SK-N-SH treated with all-trans-retinoic acid at 6 μM for 48 hours (cell line): Measurements from ENCODE around the gene C2orf81.
"Not testable (repeated sequence)": the region's sequence is repeated elsewhere in the genome, so short reads cannot be mapped to it uniquely, and the experiment has no call there.

Experiments used
- ATAC-seq: fragments of 200-7000 bp; cut with Tn5 transposase; 3 replicates; pipeline ENCODE4 v1.9.1; 2020; ENCODE audit warnings: mild to moderate bottlenecking, moderate library complexity
- ARNTL ChIP-seq: fragments of 450-650 bp; formaldehyde crosslinking; IDR thresholded peaks from 2 replicates; pipeline ENCODE4 v1.5.0; 2020; ENCODE audit warnings: low read depth, mild to moderate bottlenecking, moderate library complexity, borderline replicate concordance
- BACH2 ChIP-seq: fragments of 250-450 bp; sonication (Bioruptor Pico); IDR thresholded peaks from 2 replicates; pipeline ENCODE4 v1.9.0; 2021; ENCODE audit warnings: mild to moderate bottlenecking, borderline replicate concordance
- CSDC2 ChIP-seq: fragments of 250-450 bp; sonication (Bioruptor Pico); IDR thresholded peaks from 2 replicates; pipeline ENCODE4 v1.5.0; 2020; ENCODE audit warnings: mild to moderate bottlenecking, moderate library complexity
- ESRRG ChIP-seq: fragments of 250-450 bp; sonication (Bioruptor Pico); IDR thresholded peaks from 2 replicates; pipeline ENCODE4 v1.6.1; 2021; ENCODE audit warnings: mild to moderate bottlenecking
- GLIS3 ChIP-seq: fragments of 250-450 bp; sonication (Bioruptor Pico); IDR thresholded peaks from 2 replicates; pipeline ENCODE4 v1.5.0; 2020; ENCODE audit warnings: mild to moderate bottlenecking, moderate library complexity
- ISL1 ChIP-seq: fragments of 250-450 bp; sonication (Bioruptor Pico); IDR thresholded peaks from 2 replicates; pipeline ENCODE4 v2.1.2; 2022; ENCODE audit warnings: mild to moderate bottlenecking, moderate library complexity
- OSR1 ChIP-seq: fragments of 250-450 bp; sonication (Bioruptor Pico); IDR thresholded peaks from 2 replicates; pipeline ENCODE4 v1.8.0; 2022; ENCODE audit warnings: moderate library complexity, mild to moderate bottlenecking, inconsistent platforms
- PPARA ChIP-seq: fragments of 250-450 bp; sonication (Bioruptor Pico); IDR thresholded peaks from 2 replicates; pipeline ENCODE4 v1.5.0; 2020; ENCODE audit warnings: mild to moderate bottlenecking, borderline replicate concordance
- TCF4 ChIP-seq: fragments of 250-450 bp; sonication (Bioruptor Pico); IDR thresholded peaks from 2 replicates; pipeline ENCODE4 v1.8.0; 2021; ENCODE audit warnings: mild to moderate bottlenecking, moderate library complexity, borderline replicate concordance
- TOX ChIP-seq: fragments of 250-450 bp; sonication (Bioruptor Pico); IDR thresholded peaks from 2 replicates; pipeline ENCODE4 v1.8.0; 2021; ENCODE audit warnings: mild to moderate bottlenecking, moderate library complexity, borderline replicate concordance
- ZC3H10 ChIP-seq: fragments of 250-450 bp; sonication (Bioruptor Pico); IDR thresholded peaks from 2 replicates; pipeline ENCODE4 v1.5.1; 2021; ENCODE audit warnings: mild to moderate bottlenecking, moderate library complexity
- ZFP30 ChIP-seq: fragments of 450-650 bp; formaldehyde crosslinking; IDR thresholded peaks from 2 replicates; pipeline ENCODE4 v1.5.0; 2022; ENCODE audit warnings: mild to moderate bottlenecking, moderate library complexity
- ZNF565 ChIP-seq: fragments of 450-650 bp; formaldehyde crosslinking; conservative IDR thresholded peaks from 2 replicates; pipeline ENCODE4 v1.5.0; 2020; ENCODE audit warnings: low read depth, mild to moderate bottlenecking, moderate library complexity
- ZNF8 ChIP-seq: fragments of 450-650 bp; formaldehyde crosslinking; IDR thresholded peaks from 2 replicates; pipeline ENCODE4 v1.5.0; 2020; ENCODE audit warnings: mild to moderate bottlenecking, moderate library complexity
- TF ChIP-seq, protein P1 (sequence below): fragments of 250-450 bp; sonication (Bioruptor Pico); IDR thresholded peaks from 2 replicates; pipeline ENCODE4 v1.5.1; 2021; ENCODE audit warnings: mild to moderate bottlenecking, moderate library complexity
- TF ChIP-seq, protein P2 (sequence below): fragments of 250-450 bp; sonication (Bioruptor Pico); IDR thresholded peaks from 2 replicates; pipeline ENCODE4 v1.5.0; 2020; ENCODE audit warnings: mild to moderate bottlenecking, moderate library complexity
- TF ChIP-seq, protein P3 (sequence below): fragments of 250-450 bp; sonication (Bioruptor Pico); IDR thresholded peaks from 2 replicates; pipeline ENCODE4 v1.5.1; 2020; ENCODE audit warnings: low read depth, mild to moderate bottlenecking, moderate library complexity
- TF ChIP-seq, protein P4 (sequence below): fragments of 250-450 bp; sonication (Bioruptor Pico); IDR thresholded peaks from 2 replicates; pipeline ENCODE4 v1.8.0; 2020; ENCODE audit warnings: mild to moderate bottlenecking, moderate library complexity, borderline replicate concordance
- TF ChIP-seq, protein P5 (sequence below): fragments of 250-450 bp; sonication (Bioruptor Pico); IDR thresholded peaks from 2 replicates; pipeline ENCODE4 v1.8.0; 2021; ENCODE audit warnings: low read depth, mild to moderate bottlenecking, moderate library complexity, borderline replicate concordance

The C2orf81 gene

DNA sequence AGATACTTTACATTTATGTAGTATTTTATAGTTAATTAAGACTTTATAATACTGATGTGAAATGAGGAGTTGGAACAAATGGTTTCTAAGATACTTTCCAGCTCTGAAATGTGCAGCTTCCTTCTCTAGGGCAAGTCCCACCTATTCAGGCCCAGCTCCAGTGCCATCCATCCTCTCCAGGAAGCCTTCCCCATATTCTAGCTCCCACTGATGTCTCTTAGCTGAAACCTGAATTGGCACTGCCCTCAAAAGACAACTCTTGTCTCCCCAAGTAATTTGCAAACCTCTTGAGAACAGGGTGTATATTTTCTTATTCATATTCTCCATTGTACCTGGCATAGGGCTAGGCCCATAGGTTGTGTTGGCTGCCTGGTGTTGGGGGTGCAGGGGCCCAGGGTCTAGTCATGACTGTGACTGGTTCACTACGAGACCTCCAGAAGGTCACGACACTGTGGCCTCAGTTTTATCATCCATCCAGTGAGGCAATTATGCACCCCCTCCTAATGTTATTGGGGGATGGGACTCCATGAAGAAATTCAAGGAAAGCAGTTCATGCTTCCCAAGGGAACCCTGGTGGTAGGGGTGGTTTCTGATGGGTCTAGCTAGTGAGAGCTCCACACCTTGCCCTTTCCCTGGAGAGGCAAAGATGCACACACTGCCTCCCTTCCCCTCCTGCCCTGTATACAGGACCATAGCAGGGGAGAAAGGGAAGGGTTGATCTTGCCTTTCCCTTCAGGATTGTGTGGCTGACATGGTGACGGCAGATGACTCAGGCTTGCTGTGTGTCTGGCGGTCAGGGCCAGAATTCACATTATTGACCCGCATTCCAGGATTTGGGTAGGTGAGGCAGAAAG is 2.9 kb upstream of the C2orf81 start (continued):
- TF ChIP-seq, protein P1, sequence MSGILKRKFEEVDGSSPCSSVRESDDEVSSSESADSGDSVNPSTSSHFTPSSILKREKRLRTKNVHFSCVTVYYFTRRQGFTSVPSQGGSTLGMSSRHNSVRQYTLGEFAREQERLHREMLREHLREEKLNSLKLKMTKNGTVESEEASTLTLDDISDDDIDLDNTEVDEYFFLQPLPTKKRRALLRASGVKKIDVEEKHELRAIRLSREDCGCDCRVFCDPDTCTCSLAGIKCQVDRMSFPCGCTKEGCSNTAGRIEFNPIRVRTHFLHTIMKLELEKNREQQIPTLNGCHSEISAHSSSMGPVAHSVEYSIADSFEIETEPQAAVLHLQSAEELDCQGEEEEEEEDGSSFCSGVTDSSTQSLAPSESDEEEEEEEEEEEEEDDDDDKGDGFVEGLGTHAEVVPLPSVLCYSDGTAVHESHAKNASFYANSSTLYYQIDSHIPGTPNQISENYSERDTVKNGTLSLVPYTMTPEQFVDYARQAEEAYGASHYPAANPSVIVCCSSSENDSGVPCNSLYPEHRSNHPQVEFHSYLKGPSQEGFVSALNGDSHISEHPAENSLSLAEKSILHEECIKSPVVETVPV (CRISPR knock-in tag) = no peak

DNA sequence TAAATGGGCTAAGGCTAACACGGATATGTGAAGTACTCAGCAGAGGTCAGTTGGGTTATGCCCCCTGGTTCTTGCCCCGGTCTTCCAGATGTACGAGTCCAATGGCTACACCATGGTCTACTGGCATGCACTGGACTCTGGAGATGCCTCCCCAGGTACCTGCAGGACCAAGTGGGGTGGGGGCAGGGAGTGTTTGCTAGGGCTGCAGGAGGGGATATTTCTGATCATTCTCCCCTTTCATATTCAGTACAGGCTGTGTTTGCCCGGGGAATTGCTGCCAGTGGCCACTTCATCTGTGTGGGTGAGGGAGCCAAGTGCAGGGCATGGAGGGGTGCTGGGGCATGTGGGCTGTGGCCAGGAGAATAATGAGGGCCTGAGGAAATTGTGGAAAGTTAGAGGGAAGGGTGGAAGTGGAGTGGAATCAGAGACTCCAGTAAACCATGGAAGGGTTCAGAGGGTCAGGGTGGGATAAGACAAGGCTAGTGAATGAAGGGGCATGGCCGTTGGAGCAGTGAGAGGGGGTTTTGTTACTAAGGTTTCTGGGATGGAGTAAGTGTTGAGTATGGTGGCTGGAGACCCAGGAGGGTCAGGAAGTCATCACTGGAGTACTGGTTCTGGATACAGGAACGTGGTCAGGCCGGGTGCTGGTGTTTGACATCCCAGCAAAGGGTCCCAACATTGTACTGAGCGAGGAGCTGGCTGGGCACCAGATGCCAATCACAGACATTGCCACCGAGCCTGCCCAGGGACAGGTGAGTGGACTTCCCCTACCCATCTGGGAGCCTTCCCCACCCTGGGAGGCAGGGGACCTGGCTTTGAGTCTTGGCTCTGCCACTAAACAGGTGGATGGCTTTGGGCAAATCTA is 2.0 kb upstream of the C2orf81 start:
- TF ChIP-seq, protein P2, sequence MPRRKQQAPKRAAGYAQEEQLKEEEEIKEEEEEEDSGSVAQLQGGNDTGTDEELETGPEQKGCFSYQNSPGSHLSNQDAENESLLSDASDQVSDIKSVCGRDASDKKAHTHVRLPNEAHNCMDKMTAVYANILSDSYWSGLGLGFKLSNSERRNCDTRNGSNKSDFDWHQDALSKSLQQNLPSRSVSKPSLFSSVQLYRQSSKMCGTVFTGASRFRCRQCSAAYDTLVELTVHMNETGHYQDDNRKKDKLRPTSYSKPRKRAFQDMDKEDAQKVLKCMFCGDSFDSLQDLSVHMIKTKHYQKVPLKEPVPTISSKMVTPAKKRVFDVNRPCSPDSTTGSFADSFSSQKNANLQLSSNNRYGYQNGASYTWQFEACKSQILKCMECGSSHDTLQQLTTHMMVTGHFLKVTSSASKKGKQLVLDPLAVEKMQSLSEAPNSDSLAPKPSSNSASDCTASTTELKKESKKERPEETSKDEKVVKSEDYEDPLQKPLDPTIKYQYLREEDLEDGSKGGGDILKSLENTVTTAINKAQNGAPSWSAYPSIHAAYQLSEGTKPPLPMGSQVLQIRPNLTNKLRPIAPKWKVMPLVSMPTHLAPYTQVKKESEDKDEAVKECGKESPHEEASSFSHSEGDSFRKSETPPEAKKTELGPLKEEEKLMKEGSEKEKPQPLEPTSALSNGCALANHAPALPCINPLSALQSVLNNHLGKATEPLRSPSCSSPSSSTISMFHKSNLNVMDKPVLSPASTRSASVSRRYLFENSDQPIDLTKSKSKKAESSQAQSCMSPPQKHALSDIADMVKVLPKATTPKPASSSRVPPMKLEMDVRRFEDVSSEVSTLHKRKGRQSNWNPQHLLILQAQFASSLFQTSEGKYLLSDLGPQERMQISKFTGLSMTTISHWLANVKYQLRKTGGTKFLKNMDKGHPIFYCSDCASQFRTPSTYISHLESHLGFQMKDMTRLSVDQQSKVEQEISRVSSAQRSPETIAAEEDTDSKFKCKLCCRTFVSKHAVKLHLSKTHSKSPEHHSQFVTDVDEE (CRISPR knock-in tag) = no peak
- no peak for TF ChIP-seq ZC3H10
- no peak for TF ChIP-seq ZNF8 (CRISPR knock-in tag)
- ATAC-seq = no peak

DNA sequence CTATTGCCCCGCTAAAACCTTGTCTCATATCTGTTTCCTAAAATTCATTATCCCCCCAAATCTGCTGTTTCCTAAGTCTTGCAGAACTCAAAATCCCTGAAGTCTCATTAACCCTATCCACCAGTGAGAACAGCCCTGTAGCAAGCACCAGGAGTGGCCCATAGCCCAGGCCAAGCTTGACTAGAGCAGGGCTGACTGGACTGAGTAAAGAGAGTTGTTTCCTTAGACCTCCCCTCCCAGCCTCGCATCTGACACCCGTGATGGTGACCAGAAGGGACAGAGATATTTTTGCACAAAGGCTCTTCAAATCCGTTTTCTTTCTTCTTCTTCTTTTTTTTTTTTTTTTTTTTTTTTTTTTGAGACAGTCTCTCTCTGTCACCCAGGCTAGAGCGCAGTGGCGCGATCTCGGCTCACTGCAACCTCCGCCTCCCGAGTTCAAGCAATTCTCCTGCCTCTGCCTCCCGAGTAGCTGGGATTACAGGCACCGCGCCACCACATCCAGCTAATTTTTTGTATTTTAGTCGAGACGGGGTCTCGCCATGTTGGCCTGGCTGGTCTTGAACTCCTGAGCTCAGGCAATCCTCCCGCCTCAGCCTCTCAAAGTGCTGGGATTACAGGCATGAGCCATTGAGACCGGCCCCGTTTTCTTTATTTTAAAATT is 846 bp downstream of the C2orf81 start:
- ATAC-seq = not testable (repeated sequence)

DNA sequence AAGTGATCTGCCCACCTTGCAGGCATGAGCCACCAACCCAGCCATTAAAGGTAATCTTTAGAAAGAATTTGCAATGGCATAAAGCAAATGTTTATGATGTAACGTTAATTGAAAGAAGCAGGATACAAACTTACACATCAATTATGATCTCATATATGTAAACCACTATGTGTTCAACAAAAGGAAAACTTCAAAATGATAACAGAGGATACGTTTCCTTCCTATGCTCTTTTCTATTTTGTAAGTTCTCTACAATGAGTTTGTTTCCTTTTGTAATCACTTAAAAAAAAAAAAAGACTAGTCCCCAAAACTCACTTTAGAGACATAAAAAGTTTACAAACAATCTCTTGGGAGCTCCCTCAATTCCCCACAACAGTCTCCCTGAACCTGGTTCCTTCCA is 1.4 kb downstream of the C2orf81 start:
- TF ChIP-seq, protein P2 (CRISPR knock-in tag) = no peak
- TF ChIP-seq ARNTL (CRISPR knock-in tag) (no peak), ESRRG (no peak), TCF4 (CRISPR knock-in tag) (no peak), ZNF8 (CRISPR knock-in tag) (no peak), OSR1 (CRISPR knock-in tag) (no peak), ZC3H10 (no peak), ZNF565 (CRISPR knock-in tag) (no peak), ISL1 (CRISPR knock-in tag) (no peak), PPARA (CRISPR knock-in tag) (no peak), BACH2 (no peak), CSDC2 (CRISPR knock-in tag) (no peak), ZFP30 (no peak), TOX (CRISPR knock-in tag) (no peak), GLIS3 (CRISPR knock-in tag) (no peak)
- TF ChIP-seq, protein P3, sequence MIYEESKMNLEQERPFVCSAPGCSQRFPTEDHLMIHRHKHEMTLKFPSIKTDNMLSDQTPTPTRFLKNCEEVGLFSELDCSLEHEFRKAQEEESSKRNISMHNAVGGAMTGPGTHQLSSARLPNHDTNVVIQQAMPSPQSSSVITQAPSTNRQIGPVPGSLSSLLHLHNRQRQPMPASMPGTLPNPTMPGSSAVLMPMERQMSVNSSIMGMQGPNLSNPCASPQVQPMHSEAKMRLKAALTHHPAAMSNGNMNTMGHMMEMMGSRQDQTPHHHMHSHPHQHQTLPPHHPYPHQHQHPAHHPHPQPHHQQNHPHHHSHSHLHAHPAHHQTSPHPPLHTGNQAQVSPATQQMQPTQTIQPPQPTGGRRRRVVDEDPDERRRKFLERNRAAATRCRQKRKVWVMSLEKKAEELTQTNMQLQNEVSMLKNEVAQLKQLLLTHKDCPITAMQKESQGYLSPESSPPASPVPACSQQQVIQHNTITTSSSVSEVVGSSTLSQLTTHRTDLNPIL (CRISPR knock-in tag) = no peak
- TF ChIP-seq, protein P4, sequence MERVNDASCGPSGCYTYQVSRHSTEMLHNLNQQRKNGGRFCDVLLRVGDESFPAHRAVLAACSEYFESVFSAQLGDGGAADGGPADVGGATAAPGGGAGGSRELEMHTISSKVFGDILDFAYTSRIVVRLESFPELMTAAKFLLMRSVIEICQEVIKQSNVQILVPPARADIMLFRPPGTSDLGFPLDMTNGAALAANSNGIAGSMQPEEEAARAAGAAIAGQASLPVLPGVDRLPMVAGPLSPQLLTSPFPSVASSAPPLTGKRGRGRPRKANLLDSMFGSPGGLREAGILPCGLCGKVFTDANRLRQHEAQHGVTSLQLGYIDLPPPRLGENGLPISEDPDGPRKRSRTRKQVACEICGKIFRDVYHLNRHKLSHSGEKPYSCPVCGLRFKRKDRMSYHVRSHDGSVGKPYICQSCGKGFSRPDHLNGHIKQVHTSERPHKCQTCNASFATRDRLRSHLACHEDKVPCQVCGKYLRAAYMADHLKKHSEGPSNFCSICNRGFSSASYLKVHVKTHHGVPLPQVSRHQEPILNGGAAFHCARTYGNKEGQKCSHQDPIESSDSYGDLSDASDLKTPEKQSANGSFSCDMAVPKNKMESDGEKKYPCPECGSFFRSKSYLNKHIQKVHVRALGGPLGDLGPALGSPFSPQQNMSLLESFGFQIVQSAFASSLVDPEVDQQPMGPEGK = no peak
- TF ChIP-seq, protein P5, sequence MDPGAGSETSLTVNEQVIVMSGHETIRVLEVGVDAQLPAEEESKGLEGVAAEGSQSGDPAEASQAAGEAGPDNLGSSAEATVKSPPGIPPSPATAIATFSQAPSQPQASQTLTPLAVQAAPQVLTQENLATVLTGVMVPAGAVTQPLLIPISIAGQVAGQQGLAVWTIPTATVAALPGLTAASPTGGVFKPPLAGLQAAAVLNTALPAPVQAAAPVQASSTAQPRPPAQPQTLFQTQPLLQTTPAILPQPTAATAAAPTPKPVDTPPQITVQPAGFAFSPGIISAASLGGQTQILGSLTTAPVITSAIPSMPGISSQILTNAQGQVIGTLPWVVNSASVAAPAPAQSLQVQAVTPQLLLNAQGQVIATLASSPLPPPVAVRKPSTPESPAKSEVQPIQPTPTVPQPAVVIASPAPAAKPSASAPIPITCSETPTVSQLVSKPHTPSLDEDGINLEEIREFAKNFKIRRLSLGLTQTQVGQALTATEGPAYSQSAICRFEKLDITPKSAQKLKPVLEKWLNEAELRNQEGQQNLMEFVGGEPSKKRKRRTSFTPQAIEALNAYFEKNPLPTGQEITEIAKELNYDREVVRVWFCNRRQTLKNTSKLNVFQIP (CRISPR knock-in tag) = no peak
- TF ChIP-seq, protein P1 (CRISPR knock-in tag) = no peak
- TF ChIP-seq, all 23 proteins: peak for 0
- ATAC-seq = no peak
